Stomach (tissue), 9 donors: Measurements from ENCODE around the gene UFSP1. TPM values are rescaled to one million over a fixed set of nuclear protein-coding genes. Genes with fewer than 3 reads are reported as not detected.

Experiments
- DNase-seq, 2 donors: peaks; one replicate each; pipeline versions ENCODE4 v3.0.0 to v3.0.0-alpha.2; 2013 to 2019
- H3K27ac ChIP-seq, 5 donors: fragments of 200-600 bp in 4 of 5; sonication (generic) in 4 of 5; one replicate each; pipeline ENCODE4 v1.5.1; 2013 to 2019; ENCODE audit warnings: mild to moderate bottlenecking in 1 of 5, moderate library complexity in 1 of 5
- H3K27me3 ChIP-seq, 3 donors: fragments of 200-600 bp; sonication (generic); one replicate each; pipeline ENCODE4 v1.5.1; 2017 to 2019; ENCODE audit warnings: mixed run types in 1 of 3
- H3K36me3 ChIP-seq, 4 donors: fragments of 200-600 bp; sonication (generic); 1 replicate in 3 of 4; 2 replicates in 1 of 4; pipeline ENCODE4 v1.5.1; 2016 to 2019
- H3K4me1 ChIP-seq, 4 donors: fragments of 200-600 bp; sonication (generic); one replicate each; pipeline ENCODE4 v1.5.1; 2016 to 2019
- H3K4me3 ChIP-seq, 4 donors: fragments of 200-600 bp; sonication (generic) in 3 of 4; one replicate each; pipeline ENCODE4 v1.5.1; 2016 to 2019; ENCODE audit warnings: mild to moderate bottlenecking in 1 of 4
- H3K9me3 ChIP-seq, 4 donors: fragments of 200-600 bp; sonication (generic); one replicate each; pipeline ENCODE4 v1.5.1; 2016 to 2019
- EP300 ChIP-seq: sonication (generic); formaldehyde crosslinking; IDR thresholded peaks from one replicate; pipeline ENCODE4 v1.6.1; 2017; ENCODE audit warnings: antibody characterized with exemption
- POLR2A ChIP-seq, 4 donors: fragments of 450-650 bp; IDR thresholded peaks; one replicate each; pipeline ENCODE4 v1.6.1; 2016; ENCODE audit warnings: antibody characterized with exemption in 4 of 4, control low read depth in 2 of 4, mild to moderate bottlenecking in 1 of 4, moderate library complexity in 1 of 4
- POLR2AphosphoS5 ChIP-seq, 3 donors: sonication (generic); formaldehyde crosslinking; IDR thresholded peaks; one replicate each; pipeline ENCODE4 v1.6.1; 2016; ENCODE audit warnings: antibody characterized with exemption in 3 of 3
- WGBS, 5 donors: extraction: QIAGEN DNeasy Blood & Tissue Kit in 3 of 5; methylation state at CpG; one replicate each; pipeline versions ENCODE4 v1.1.5 to v1.1.7; 2013 to 2018; 5-methylcytosine and 5-hydroxymethylcytosine counted together
- intact Hi-C: fragments of 100-400 bp; cut with DNase I; formaldehyde crosslinking; loops from one replicate; pipeline ENCODE4 v1.15.1; 2023; ENCODE audit warnings: low total_unique reads
- polyA plus RNA-seq, 3 donors: library from polyadenylated mRNA; stranded (reverse); fragments of 200-250 nt; gene quantifications; one replicate each; pipeline ENCODE4 v1.2.3, GENCODE V29; 2013
- total RNA-seq, 5 donors: library from RNA; depleted of rRNA; stranded (reverse); fragments of >200 nt; gene quantifications; one replicate each; pipeline versions ENCODE4 v1.1.0 to v1.2.3, GENCODE V29; 2014 to 2016
- TF ChIP-seq, protein P1 (sequence below), 7 experiments: fragments of 450-650 bp in 4 of 7; fragments of 200-600 bp in 3 of 7; sonication (generic) in 3 of 7; IDR thresholded peaks; one replicate each; pipeline ENCODE4 v1.5.1; 2016 to 2019; ENCODE audit warnings: antibody characterized with exemption in 7 of 7, control low read depth in 2 of 7, mild to moderate bottlenecking in 1 of 7
- donor health status: healthy with polysubstance abuse.
- donor health status: Bipolar disorder and iron deficiency.
- donor health status: healthy.

Gene UFSP1
- total and polyA plus RNA-seq, 8 donors = 0.73 to 22.6 (median 4.1) TPM; not detected in 3

DNA sequence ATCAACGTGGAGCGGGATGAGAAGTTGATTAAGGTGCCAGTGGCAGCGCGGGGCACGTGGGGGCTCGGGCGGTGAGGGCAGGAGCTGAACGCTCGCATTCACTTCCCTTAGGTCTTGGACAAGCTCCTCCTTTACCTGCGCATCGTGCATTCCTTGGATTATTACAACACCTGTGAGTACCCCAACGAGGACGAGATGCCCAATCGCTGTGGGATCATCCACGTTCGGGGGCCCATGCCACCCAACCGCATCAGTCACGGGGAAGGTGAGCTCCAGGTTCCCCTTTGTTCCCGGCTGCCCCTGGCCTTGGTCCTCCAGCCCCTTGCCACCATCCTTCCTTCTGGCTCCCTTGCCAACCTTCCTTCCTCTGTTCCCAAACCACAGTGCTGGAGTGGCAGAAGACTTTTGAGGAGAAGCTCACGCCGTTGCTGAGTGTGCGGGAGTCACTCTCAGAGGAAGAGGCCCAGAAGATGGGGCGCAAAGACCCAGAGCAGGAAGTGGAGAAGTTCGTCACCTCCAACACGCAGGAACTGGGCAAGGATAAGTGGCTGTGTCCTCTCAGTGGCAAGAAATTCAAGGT is 2.5 kb downstream of the UFSP1 start:
- Histone ChIP-seq H3K36me3 (peaks cover 67 to 68% (median 68%) of the 10 kb centered on the region in 4 donors), H3K9me3 (no peaks in the 10 kb centered on the region), H3K27me3 (peaks cover 0 to 10% (median 0%) of the 10 kb centered on the region in 3 donors), H3K4me3 (peak overlapping the region in 2 of 4 donors; percentile 7 to 82), H3K27ac (peak overlapping the region; percentile 3 to 92 (median 71)), H3K4me1 (peaks cover 32 to 50% (median 44%) of the 10 kb centered on the region in 4 donors)
- TF ChIP-seq EP300 (no peak), POLR2A (IDR thresholded peaks at IDR 0.05) (no peak), POLR2AphosphoS5 (IDR thresholded peaks at IDR 0.05) (no peak)
- TF ChIP-seq, protein P1, sequence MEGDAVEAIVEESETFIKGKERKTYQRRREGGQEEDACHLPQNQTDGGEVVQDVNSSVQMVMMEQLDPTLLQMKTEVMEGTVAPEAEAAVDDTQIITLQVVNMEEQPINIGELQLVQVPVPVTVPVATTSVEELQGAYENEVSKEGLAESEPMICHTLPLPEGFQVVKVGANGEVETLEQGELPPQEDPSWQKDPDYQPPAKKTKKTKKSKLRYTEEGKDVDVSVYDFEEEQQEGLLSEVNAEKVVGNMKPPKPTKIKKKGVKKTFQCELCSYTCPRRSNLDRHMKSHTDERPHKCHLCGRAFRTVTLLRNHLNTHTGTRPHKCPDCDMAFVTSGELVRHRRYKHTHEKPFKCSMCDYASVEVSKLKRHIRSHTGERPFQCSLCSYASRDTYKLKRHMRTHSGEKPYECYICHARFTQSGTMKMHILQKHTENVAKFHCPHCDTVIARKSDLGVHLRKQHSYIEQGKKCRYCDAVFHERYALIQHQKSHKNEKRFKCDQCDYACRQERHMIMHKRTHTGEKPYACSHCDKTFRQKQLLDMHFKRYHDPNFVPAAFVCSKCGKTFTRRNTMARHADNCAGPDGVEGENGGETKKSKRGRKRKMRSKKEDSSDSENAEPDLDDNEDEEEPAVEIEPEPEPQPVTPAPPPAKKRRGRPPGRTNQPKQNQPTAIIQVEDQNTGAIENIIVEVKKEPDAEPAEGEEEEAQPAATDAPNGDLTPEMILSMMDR (IDR thresholded peaks at IDR 0.05) = no peak
- DNase-seq = no peak
- intact Hi-C loops = no loop called here
- WGBS, 5 donors = 78 to 83% (median 79%) methylated on average over 17 to 25 of the region's 25 CpGs

DNA sequence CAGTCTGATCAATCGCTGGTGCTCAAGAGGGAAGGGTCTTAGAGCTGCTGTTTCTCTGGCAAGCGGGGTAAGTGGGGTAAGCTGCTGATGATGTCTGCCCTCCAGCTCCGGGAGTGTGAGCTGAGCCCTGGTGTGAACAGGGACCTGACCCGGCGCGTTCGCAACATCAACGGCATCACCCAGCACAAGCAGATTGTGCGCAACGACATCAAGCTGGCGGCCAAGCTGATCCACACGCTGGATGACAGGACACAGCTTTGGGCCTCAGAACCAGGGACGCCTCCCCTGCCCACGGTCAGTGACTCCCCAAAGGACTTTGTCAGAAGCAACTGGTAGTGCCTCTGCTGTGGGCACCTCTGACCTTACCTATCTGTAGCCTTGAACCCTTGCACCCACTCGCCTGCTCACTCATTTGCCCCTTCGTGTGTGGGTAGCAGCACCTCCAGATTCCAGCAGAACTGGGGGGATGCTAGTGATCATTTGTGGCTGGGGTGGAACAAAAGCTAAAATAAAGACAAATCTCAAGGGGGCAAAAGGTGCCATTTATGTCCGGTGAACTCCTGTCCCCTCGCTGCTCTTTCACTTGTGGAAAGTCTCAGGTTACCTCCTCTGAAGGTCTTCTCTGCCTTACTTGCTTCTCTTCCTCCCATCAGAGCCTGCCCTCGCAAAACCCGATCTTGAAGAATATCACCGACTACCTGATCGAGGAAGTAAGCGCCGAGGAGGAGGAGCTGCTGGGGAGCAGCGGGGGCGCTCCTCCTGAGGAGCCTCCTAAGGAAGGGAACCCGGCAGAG is 3.2 kb downstream of the UFSP1 start:
- TF ChIP-seq, protein P1 (IDR thresholded peaks at IDR 0.05) = no peak
- TF ChIP-seq EP300 (no peak), POLR2A (IDR thresholded peaks at IDR 0.05) (no peak), POLR2AphosphoS5 (IDR thresholded peaks at IDR 0.05) (no peak)
- DNase-seq = no peak
- Histone ChIP-seq H3K9me3 (no peaks in the 10 kb centered on the region), H3K27me3 (peaks cover 0 to 10% (median 0%) of the 10 kb centered on the region in 3 donors), H3K4me3 (no peak overlapping the region), H3K36me3 (peaks cover 74 to 75% (median 75%) of the 10 kb centered on the region in 4 donors), H3K27ac (peak overlapping the region in 2 of 5 donors; percentile 71 to 92), H3K4me1 (peaks cover 32 to 49% (median 42%) of the 10 kb centered on the region in 4 donors)
- 83 to 89% (median 86%) methylated on average over 16 to 27 of the region's 27 CpGs for WGBS, 5 donors
- intact Hi-C loops = no loop called here

DNA sequence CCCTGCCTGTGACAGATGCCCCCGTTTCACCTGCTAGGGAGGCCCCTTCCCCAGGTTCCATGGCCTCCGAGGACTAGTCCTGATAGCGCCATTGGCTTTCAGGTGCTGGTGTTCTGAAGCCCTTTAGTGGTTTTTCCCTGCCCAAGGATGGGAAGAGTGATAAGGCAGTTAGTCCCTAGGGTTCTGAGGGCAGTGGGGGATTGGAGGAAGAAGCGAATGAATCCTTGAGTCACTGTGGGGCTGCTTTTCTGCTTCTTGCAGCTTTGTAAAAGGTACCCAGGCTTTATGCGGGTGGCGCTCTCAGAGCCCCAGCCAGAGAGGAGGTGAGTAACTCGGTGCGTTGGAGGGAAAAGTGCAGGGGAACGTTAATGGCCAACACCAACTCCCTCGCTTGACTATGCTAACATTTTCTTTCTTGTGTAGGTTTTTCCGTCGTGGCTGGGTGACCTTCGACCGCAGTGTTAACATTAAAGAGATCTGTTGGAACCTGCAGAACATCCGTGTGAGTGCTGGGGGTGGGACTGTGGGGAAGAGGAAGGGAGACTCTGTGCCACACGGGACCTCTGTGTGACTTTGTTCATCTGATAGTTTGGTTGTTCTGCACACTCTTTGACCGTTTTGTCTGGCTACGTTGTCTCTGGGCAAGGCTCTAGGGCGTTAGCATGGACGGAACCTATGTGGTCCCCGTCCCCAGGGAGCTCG is 3.9 kb downstream of the UFSP1 start:
- intact Hi-C loops = no loop called here
- no peaks in the 10 kb centered on the region for H3K9me3 ChIP-seq
- H3K27me3 ChIP-seq = peaks cover 0 to 3% (median 0%) of the 10 kb centered on the region in 3 donors
- TF ChIP-seq, protein P1 (IDR thresholded peaks at IDR 0.05) = no peak
- TF ChIP-seq POLR2AphosphoS5 (IDR thresholded peaks at IDR 0.05) (no peak), POLR2A (IDR thresholded peaks at IDR 0.05) (no peak), EP300 (no peak)
- H3K4me3 ChIP-seq = no peak overlapping the region
- peaks cover 78 to 83% (median 82%) of the 10 kb centered on the region in 4 donors for H3K36me3 ChIP-seq
- peak overlapping the region in 2 of 5 donors; percentile 8 to 27 for H3K27ac ChIP-seq
- H3K4me1 ChIP-seq = peaks cover 26 to 44% (median 35%) of the 10 kb centered on the region in 4 donors
- 54 to 68% (median 65%) methylated on average over 18 to 22 of the region's 22 CpGs for WGBS, 5 donors
- DNase-seq = no peak
